Activated naive CD4-positive, alpha-beta T cell treated with anti-CD3 and anti-CD28 coated beads, Interleukin-2, amount 10 ng/mL, durations not matched to agents 7 days and 5 days (primary cell): ENCODE results near the gene AQR.
"Not testable (repeated sequence)": the region's sequence is repeated elsewhere in the genome, so short reads cannot be mapped to it uniquely, and the experiment has no call there.

Source experiments
- CTCF ChIA-PET: fragments of 350-600 bp; sonication (Branson Sonifier 250); formaldehyde crosslinking; loops from one replicate; lab custom pipeline; 2021; ENCODE audit warnings: antibody characterized with exemption; lab: Charles Lee
- DNase-seq: peaks from one replicate; pipeline ENCODE4 v3.0.0-alpha.2; 2020
- H3K27ac Mint-ChIP-seq: one replicate; pipeline ENCODE4 v1.8.0; 2021; ENCODE audit warnings: mild to moderate bottlenecking, moderate library complexity, mixed read lengths
- H3K27me3 Mint-ChIP-seq: one replicate; pipeline ENCODE4 v1.8.0; 2021; ENCODE audit warnings: mild to moderate bottlenecking, mixed read lengths
- H3K36me3 Mint-ChIP-seq: one replicate; pipeline ENCODE4 v1.8.0; 2021; ENCODE audit warnings: mixed read lengths
- H3K4me1 Mint-ChIP-seq: one replicate; pipeline ENCODE4 v1.8.0; 2021; ENCODE audit warnings: mixed read lengths
- H3K4me3 Mint-ChIP-seq: one replicate; pipeline ENCODE4 v1.8.0; 2021; ENCODE audit warnings: mild to moderate bottlenecking, moderate library complexity, mixed read lengths
- H3K9me3 Mint-ChIP-seq: one replicate; pipeline ENCODE4 v1.8.0; 2021; ENCODE audit warnings: mixed read lengths

Gene AQR

GRCh38 chr15:34810443-34811129 lies 159.0 kb downstream of the AQR start:
- no peaks in the 10 kb centered on the region for H3K36me3 Mint-ChIP-seq
- no peak overlapping the region for H3K4me3 Mint-ChIP-seq
- H3K4me1 Mint-ChIP-seq: no peaks in the 10 kb centered on the region
- CTCF ChIA-PET: no interaction called here
- no peak for DNase-seq
- H3K27ac Mint-ChIP-seq: no peak overlapping the region
- H3K9me3 Mint-ChIP-seq: no peaks in the 10 kb centered on the region
- peaks cover 32% of the 10 kb centered on the region for H3K27me3 Mint-ChIP-seq

GRCh38 chr15:34809186-34809585 lies 160.4 kb downstream of the AQR start:
- CTCF ChIA-PET: no interaction called here
- peaks cover 27% of the 10 kb centered on the region for H3K27me3 Mint-ChIP-seq

GRCh38 chr15:34808016-34808415 lies 161.5 kb downstream of the AQR start:
- no peaks in the 10 kb centered on the region for H3K9me3 Mint-ChIP-seq
- no peak for DNase-seq
- CTCF ChIA-PET: interaction anchor here (1.0 kb wide), 1 partner anchor 9 kb away, joined by 3 read pairs; no protein-coding TSS in a partner anchor

More at GRCh38 chr15:34809186-34809585, 160.4 kb downstream of the AQR start:
- H3K4me3 Mint-ChIP-seq: no peak overlapping the region
- no peaks in the 10 kb centered on the region for H3K9me3 Mint-ChIP-seq
- H3K36me3 Mint-ChIP-seq: no peaks in the 10 kb centered on the region
- H3K4me1 Mint-ChIP-seq: no peaks in the 10 kb centered on the region
- H3K27ac Mint-ChIP-seq: no peak overlapping the region
- no peak for DNase-seq

GRCh38 chr15:34807241-34807640 lies 162.3 kb downstream of the AQR start:
- H3K4me3 Mint-ChIP-seq, DNase-seq, H3K4me1 Mint-ChIP-seq, H3K36me3 Mint-ChIP-seq, H3K27ac Mint-ChIP-seq, H3K9me3 Mint-ChIP-seq: not testable (repeated sequence)
- CTCF ChIA-PET: interaction anchor here (1.0 kb wide), 1 partner anchor 9 kb away, joined by 3 read pairs; no protein-coding TSS in a partner anchor
- H3K27me3 Mint-ChIP-seq: peaks cover 23% of the 10 kb centered on the region

More at GRCh38 chr15:34808016-34808415, 161.5 kb downstream of the AQR start:
- Mint-ChIP-seq H3K27me3 (peaks cover 24% of the 10 kb centered on the region), H3K4me1 (no peaks in the 10 kb centered on the region), H3K27ac (no peak overlapping the region), H3K36me3 (no peaks in the 10 kb centered on the region), H3K4me3 (no peak overlapping the region)

DNA sequence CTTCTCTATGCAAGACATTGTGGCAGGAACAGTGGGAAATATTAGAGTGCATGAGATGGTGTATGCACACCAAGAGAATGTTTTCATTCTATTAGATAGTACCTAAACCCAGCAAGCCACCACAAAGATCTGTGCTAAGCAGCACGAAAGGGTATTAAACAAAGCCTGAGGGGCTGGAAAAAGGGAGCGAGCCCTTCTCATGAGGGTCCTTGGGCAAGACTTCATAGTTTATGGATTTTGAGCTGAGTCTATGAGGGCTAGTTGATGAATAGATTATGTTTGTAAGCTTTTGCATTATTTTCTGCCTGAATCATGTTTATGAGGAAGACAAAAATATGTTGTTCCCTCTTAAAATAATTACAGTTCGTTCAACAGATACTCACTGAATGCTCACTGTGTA lies 164.8 kb downstream of the AQR start:
- Mint-ChIP-seq H3K4me1 (no peaks in the 10 kb centered on the region), H3K36me3 (no peaks in the 10 kb centered on the region), H3K9me3 (no peaks in the 10 kb centered on the region), H3K27ac (no peak overlapping the region), H3K27me3 (peaks cover 17% of the 10 kb centered on the region), H3K4me3 (no peak overlapping the region)
- CTCF ChIA-PET: no interaction called here
- no peak for DNase-seq

- Mint-ChIP-seq H3K4me1 (no peaks in the 10 kb centered on the region), H3K4me3 (no peak overlapping the region), H3K27me3 (peaks cover 24% of the 10 kb centered on the region), H3K36me3 (no peaks in the 10 kb centered on the region), H3K9me3 (no peaks in the 10 kb centered on the region), H3K27ac (no peak overlapping the region)
- no peak for DNase-seq
- CTCF ChIA-PET: no interaction called here
Measured at GRCh38 chr15:34804113-34804512, 165.4 kb downstream of the AQR start.

GRCh38 chr15:34802803-34803750 lies 166.5 kb downstream of the AQR start:
- CTCF ChIA-PET: no interaction called here
- Mint-ChIP-seq H3K4me1 (no peaks in the 10 kb centered on the region), H3K27me3 (peaks cover 26% of the 10 kb centered on the region), H3K9me3 (no peaks in the 10 kb centered on the region), H3K4me3 (no peak overlapping the region), H3K36me3 (no peaks in the 10 kb centered on the region), H3K27ac (no peak overlapping the region)
- DNase-seq: no peak

- DNase-seq: no peak
- CTCF ChIA-PET: no interaction called here
- Mint-ChIP-seq H3K4me1 (no peaks in the 10 kb centered on the region), H3K27ac (no peak overlapping the region), H3K9me3 (no peaks in the 10 kb centered on the region), H3K36me3 (no peaks in the 10 kb centered on the region), H3K27me3 (peaks cover 30% of the 10 kb centered on the region), H3K4me3 (no peak overlapping the region)
Measured at GRCh38 chr15:34802371-34802770, 167.2 kb downstream of the AQR start.
